IPS-15b (cell line): ENCODE measurements around the gene CSNK1G2.

Experiments
- H3K27me3 ChIP-seq: one replicate; pipeline ENCODE4 v1.6.1; 2013; ENCODE audit warnings: low read length; ENCODE audit not compliant: control insufficient read depth, insufficient read depth
- H3K36me3 ChIP-seq: one replicate; pipeline ENCODE4 v1.6.1; 2013; ENCODE audit warnings: low read length; ENCODE audit not compliant: control insufficient read depth, insufficient read depth
- H3K4me1 ChIP-seq: one replicate; pipeline ENCODE4 v1.6.1; 2013; ENCODE audit warnings: mild to moderate bottlenecking, low read length; ENCODE audit not compliant: control insufficient read depth, insufficient read depth
- H3K4me3 ChIP-seq: one replicate; pipeline ENCODE4 v1.5.1; 2013; ENCODE audit warnings: low read depth, low read length
- H3K9ac ChIP-seq: one replicate; pipeline ENCODE4 v1.6.1; 2013; ENCODE audit warnings: low read depth, mild to moderate bottlenecking, low read length
- H3K9me3 ChIP-seq: one replicate; pipeline ENCODE4 v1.6.1; 2013; ENCODE audit warnings: mild to moderate bottlenecking, low read length; ENCODE audit not compliant: control insufficient read depth, insufficient read depth

The CSNK1G2 gene

DNA sequence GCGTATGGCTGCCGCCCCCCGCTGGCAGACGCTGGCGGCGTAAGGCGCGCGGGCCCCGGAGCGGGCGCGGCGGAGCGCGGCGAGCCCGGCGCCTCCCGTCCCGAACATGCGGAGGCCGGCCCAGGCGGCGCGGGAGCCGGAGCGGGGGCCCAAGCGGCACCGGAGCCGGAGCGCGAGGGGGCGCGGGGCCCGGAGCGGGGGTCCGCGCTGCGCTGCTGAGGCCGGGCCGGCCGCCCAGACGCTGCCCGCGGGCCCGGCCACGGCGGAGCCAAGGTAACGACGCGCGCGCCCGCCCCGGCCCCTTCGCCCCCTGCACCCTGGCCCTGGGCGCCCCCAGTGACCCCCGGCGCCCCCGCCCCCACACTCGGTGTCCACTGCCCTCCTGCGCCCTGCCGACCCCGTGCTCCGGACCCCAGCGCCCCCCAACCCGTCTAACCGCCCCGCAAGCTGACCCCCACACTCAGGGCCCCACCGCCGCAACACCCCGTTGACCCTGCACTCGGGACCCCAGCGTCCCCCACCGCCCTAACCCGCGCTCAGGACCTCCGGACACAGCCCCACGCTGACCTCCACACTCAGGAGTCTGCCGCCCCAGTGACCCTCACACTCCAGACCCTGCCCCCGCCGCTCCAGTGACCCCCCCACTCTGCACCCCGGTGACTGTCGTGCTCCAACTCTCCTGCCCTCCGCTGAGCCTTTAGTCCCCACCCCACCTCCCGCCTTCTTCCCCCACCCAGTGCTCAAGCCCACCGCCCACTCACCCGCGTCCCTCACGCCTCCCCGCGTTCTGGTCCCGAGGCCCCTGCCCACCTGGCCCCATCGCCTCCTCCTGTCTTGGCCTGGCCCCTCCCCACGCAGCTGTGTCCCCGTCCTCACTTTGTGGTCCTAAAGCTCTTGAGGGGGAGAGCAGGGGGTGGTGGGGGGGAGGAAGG is at the start of gene CSNK1G2:
TSS of gene CSNK1G2 (plus strand) at position 27 of the 932 bp plus-strand sequence. CDS start 28,601 bp downstream, outside the sequence.
- Histone ChIP-seq H3K4me3 (peak within 1 kb of the TSS; percentile 98), H3K36me3 (no peaks in the 10 kb centered on the region), H3K4me1 (peaks cover 7% of the 10 kb centered on the region), H3K27me3 (no peaks in the 10 kb centered on the region), H3K9ac (peak within 1 kb of the TSS; percentile 79), H3K9me3 (no peaks in the 10 kb centered on the region)

DNA sequence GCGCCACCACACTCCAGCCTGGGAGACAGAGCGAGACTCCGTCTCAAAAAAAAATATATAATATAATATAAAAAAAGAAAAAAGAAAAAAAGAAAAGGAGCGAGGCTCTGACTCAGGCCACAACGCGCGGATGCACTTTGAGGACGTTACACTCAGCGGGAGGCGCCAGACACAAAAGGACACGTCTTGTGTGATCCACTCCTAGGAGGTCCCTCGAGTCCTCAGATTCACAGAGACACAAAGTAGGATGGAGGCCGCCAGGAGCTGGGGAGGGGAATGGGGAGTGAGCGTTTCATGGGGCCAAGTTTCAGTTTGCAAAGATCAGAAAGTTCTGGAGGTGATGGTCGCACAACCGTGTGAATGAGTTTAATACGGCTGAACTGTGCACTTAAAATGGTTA is 47.2 kb upstream of the CSNK1G2 start:
- Histone ChIP-seq H3K4me1 (no peaks in the 10 kb centered on the region), H3K27me3 (no peaks in the 10 kb centered on the region), H3K36me3 (no peaks in the 10 kb centered on the region), H3K4me3 (no peak overlapping the region), H3K9ac (no peak overlapping the region), H3K9me3 (no peaks in the 10 kb centered on the region)

DNA sequence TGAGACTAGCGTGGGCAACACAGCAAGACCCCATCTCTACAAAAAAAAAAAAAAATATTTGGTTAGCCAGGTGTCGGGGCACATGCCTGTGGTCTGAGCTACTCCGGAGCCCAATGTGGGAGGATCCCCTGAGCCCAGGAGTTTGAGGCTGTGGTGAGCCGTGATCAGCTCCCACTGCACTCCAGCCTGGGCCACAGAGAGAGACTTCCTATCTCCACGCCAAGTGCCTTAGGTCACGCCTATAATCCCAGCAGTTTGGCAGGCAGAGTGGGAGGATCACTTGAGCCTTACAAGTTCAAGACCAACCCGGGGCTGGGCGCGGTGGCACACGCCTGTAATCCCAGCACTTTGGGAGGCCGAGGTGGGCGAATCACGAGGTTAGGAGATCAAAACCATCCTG is 44.5 kb upstream of the CSNK1G2 start:
- Histone ChIP-seq H3K36me3 (no peaks in the 10 kb centered on the region), H3K4me3 (no peak overlapping the region), H3K27me3 (no peaks in the 10 kb centered on the region), H3K4me1 (no peaks in the 10 kb centered on the region), H3K9ac (no peak overlapping the region), H3K9me3 (no peaks in the 10 kb centered on the region)

DNA sequence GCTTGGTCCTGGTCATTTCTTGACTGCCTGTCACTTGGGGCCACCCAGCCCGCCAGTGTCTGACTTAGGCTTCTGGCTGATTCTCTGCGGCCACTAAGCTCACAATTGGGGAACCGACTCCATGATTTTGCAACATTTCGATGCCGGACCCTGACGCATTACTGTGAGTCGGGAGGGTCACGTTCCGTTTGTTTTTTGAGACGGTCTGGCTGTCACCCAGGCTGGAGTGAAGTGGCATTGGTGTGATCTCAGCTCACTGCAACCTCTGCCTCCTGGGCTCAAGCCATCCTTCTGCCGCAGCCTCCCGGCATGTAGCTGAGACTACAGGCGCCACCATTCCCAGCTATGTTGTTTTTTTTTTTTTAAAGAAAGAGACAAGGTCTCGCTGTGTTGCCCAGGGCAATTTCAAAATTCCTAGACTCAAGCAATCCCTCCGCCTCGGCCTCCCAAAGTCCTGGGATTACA is 39.0 kb upstream of the CSNK1G2 start:
- no peak overlapping the region for H3K9ac ChIP-seq
- peaks cover 3% of the 10 kb centered on the region for H3K4me1 ChIP-seq
- H3K4me3 ChIP-seq, result no peak overlapping the region

DNA sequence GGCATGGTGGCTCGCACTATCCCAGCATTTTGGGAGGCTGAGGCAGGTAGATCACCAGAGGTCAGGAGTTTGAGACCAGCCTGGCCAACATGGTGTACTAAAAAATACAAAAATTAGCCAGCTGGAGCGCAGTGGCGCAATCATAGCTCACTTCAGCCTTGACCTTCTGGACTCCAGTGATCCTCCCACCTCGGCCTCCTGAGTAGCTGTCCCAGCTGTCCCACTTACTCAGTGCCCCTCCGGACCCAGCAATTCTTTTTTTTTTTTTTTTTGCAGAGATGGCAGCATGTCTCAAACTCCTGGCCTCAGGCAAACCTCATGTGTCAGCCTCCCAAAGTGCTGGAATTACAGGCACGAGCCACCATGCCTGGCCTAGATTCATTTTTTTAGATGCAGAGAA is 38.0 kb upstream of the CSNK1G2 start:
- no peak overlapping the region for H3K9ac ChIP-seq
- H3K4me3 ChIP-seq, result no peak overlapping the region
- H3K4me1 ChIP-seq, result peaks cover 3% of the 10 kb centered on the region
- no peaks in the 10 kb centered on the region for H3K27me3 ChIP-seq
- H3K9me3 ChIP-seq, result no peaks in the 10 kb centered on the region
- H3K36me3 ChIP-seq, result peaks cover 2% of the 10 kb centered on the region

More for the DNA sequence above, 39.0 kb upstream of the CSNK1G2 start:
- H3K9me3 ChIP-seq, result no peaks in the 10 kb centered on the region
- no peaks in the 10 kb centered on the region for H3K27me3 ChIP-seq
- H3K36me3 ChIP-seq, result no peaks in the 10 kb centered on the region

DNA sequence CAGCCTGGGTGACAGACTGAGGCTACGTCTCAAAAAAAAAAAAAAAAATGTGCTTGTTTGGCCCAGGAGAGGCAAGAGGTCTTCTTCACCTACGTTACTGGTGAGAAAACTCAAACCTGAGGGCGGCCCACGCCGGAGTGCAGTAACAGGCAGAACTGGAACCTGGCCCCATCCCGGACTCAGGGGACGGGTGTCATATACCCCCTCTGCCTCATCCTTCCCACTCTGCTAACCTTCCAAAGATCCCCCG is 36.2 kb upstream of the CSNK1G2 start:
- Histone ChIP-seq H3K36me3 (peaks cover 2% of the 10 kb centered on the region), H3K4me3 (peak overlapping the region; percentile 62), H3K4me1 (peaks cover 3% of the 10 kb centered on the region), H3K9ac (peak overlapping the region; percentile 76), H3K27me3 (no peaks in the 10 kb centered on the region), H3K9me3 (no peaks in the 10 kb centered on the region)

DNA sequence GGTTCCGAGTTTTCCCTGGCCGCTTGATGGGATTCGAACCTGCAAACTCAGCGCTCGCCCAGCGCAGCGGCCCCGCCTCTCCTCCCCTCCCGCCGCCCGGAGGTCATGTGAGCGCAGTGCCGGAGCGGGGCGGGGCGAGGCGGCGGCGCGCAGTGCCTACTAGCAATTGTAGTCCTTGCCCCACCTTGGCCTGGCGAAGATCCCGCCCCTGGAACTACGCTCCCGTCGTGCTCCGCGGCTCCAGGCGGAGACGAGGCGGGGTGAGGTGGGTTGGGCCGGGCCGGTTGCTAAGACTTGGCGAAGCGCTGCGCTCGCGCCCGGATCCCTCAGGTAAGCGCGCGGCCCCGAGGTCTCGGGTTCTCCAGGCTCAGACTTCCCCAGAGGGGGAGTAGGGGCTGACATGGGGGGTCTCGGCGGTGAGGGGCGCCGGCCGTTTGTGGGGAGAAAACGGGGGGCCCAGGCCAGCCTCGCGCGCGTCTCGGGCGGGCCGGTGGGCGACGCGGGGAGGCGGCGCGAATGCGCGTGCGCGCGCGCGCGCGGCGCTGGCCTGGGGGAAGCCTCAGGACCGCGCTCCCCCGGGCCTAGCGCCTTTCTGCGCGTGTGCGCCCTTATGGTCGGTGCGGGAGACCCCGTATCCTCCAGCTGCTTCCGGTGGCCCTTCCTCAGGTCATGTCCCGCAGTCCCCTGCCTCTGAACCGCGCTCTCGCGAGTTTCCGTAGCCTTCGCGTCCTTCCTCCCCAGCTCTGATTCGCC is 35.7 kb upstream of the CSNK1G2 start, which contains the start of the genes ADAT3 and SCAMP4:
TSS of gene ADAT3 (plus strand) at position 290 of the 753 bp plus-strand sequence. CDS start 6,649 bp downstream, outside the sequence.
TSS of gene SCAMP4 (plus strand) at position 290 of the 753 bp plus-strand sequence. CDS start 9,621 bp downstream, outside the sequence.
- H3K4me3 ChIP-seq, result peak within 1 kb of the TSS; percentile 76
- H3K27me3 ChIP-seq, result no peaks in the 10 kb centered on the region
- H3K9me3 ChIP-seq, result no peaks in the 10 kb centered on the region
- H3K4me1 ChIP-seq, result peaks cover 3% of the 10 kb centered on the region
- H3K36me3 ChIP-seq, result peaks cover 2% of the 10 kb centered on the region
- peak within 1 kb of the TSS; percentile 76 for H3K9ac ChIP-seq

DNA sequence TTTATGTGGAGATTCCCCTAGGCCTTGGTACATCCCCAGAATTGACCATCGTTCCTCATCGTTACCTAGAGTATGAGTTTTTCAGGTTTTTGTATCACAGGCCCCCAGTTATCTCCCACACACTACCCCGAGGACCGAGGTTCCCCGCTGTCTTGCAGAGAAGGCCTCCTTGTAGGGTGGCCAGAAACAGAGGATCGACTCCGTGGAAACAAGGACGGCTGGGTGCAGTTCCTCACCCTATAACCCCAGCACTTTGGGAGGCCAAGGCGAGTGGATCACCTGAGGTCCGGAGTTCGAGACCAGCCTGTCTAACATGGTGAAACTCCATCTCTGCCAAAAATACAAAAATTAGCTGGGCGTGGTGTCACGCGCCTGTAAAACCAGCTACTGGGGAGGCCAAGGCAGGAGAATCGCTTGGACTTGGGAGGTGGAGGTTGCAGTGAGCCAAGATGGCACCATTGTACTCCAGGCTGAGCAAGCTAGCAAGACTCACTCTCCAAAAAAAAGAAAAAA is 35.1 kb upstream of the CSNK1G2 start:
- Histone ChIP-seq H3K36me3 (peaks cover 2% of the 10 kb centered on the region), H3K27me3 (no peaks in the 10 kb centered on the region), H3K9me3 (no peaks in the 10 kb centered on the region), H3K4me1 (peaks cover 3% of the 10 kb centered on the region), H3K9ac (peak overlapping the region; percentile 3), H3K4me3 (peak overlapping the region; percentile 76)

DNA sequence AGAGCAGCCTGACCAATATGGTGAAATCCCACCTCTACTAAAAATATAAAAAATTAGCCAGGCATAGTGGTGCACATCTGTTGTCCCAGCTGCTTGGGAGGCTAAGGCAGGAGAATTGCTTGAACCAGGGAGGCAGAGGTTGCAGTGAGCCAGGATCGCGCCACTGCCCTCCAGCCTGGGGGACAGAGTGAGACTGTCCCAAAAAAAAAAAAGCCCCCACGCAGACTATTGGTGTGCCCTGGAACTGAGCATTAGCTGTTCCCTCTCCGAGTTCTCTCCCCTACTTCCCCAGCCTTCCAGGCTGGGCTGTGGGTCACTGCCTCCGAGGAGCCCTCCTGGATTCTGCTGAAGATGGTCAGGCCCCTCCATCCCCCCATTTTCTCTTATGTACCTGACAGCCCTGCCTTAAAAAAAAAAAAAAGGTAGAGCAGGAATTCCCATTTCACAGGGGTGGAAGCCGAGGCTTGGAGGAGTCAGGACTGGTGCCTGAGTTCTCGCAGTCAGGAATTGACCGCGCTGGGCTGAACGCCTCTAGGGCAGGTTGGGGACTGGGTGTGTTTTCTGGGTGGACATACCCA is 33.9 kb upstream of the CSNK1G2 start:
- Histone ChIP-seq H3K9me3 (no peaks in the 10 kb centered on the region), H3K4me3 (no peak overlapping the region), H3K4me1 (peaks cover 3% of the 10 kb centered on the region), H3K27me3 (no peaks in the 10 kb centered on the region), H3K36me3 (peaks cover 6% of the 10 kb centered on the region), H3K9ac (no peak overlapping the region)

DNA sequence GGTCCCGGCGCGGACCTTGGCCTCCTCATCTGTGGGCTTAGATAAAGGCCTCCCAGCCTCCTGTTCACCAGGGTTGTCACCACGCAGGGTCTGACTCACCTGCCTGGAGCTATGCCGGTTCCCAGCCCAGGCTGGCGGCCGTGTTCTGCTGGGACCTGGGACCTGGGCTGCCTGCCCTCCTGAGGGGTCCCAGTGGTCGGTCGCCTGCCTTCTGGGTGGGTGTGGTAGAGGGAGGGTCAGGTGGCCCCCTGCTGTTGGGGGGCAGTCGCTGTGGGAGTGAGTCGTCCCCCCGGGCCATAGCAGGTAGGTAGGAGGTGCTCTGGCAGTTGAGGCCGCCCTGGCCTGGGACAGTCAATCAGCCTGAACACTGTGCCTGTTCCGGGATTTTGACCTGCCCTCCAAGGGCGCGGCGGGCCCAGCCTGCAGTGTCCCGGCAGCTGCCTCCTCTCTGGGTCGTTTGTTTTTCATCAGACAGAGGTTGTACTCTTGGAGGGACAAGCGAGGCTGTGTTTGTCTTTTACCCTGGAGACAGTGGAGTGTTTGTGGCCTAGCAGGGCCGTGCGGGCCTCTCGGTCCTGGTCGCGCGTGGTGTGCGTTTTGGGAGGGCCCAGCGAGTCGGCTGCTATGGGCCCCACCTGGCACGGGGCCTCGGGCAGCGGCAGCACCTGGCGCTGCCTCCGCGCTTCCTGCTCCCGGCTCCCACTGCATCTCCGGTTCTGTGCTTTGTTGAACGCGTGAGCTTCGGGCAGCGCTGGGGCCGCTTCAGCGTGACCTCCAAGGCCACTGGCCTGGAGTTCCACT is 33.2 kb upstream of the CSNK1G2 start:
- no peaks in the 10 kb centered on the region for H3K9me3 ChIP-seq
- H3K4me1 ChIP-seq, result peaks cover 3% of the 10 kb centered on the region
- peaks cover 11% of the 10 kb centered on the region for H3K36me3 ChIP-seq
- H3K27me3 ChIP-seq, result no peaks in the 10 kb centered on the region
- H3K4me3 ChIP-seq, result no peak overlapping the region
- H3K9ac ChIP-seq, result no peak overlapping the region

DNA sequence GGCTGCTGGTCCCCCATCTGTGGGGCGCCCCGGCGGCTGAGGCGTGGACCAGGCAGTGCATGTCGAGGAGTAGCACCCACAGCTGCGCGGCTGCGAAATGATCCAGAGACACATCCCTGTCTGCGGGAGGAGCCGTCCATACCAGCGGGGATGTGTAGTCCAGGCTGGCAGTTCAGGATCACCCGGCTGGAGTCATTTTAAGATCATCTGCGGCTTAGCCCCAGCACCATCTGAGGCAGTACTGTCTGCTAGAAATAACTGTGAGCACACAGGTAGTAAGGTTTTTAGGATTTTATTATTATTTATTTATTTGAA is 32.7 kb upstream of the CSNK1G2 start:
- H3K4me3 ChIP-seq, result no peak overlapping the region
- peaks cover 17% of the 10 kb centered on the region for H3K36me3 ChIP-seq
- no peaks in the 10 kb centered on the region for H3K27me3 ChIP-seq
- no peaks in the 10 kb centered on the region for H3K9me3 ChIP-seq
- H3K4me1 ChIP-seq, result peaks cover 3% of the 10 kb centered on the region
- no peak overlapping the region for H3K9ac ChIP-seq
